ENCODE measurements around the gene CD38.

The CD38 gene

GRCh38 chr4:15779306-15779705 lies 1.2 kb downstream of the CD38 start:
- TF ChIP-seq FOXP2 (optimal IDR thresholded peaks at IDR 0.05; ENCODE audit: borderline replicate concordance, extremely low read depth, extremely low read length, insufficient read depth): no peak
- TF ChIP-seq REST (IDR thresholded peaks at IDR 0.05; ENCODE audit: insufficient read depth in 1 of 2, low read depth in 2 of 2, low read length in 2 of 2): no peak
- TF ChIP-seq TAF1 (IDR thresholded peaks at IDR 0.05; ENCODE audit: borderline replicate concordance, insufficient read depth, low read length): no peak
- TF ChIP-seq POLR2AphosphoS5 (IDR thresholded peaks at IDR 0.05; ENCODE audit: low read depth, low read length): no peak
- TF ChIP-seq SIN3A (IDR thresholded peaks at IDR 0.05; ENCODE audit: borderline replicate concordance, insufficient read depth, low read length): no peak

- TF ChIP-seq SIN3A (IDR thresholded peaks at IDR 0.05; ENCODE audit: borderline replicate concordance, insufficient read depth, low read length): no peak
- TF ChIP-seq TAF1 (IDR thresholded peaks at IDR 0.05; ENCODE audit: borderline replicate concordance, insufficient read depth, low read length): no peak
- no peak for TF ChIP-seq FOXP2 (optimal IDR thresholded peaks at IDR 0.05; ENCODE audit: borderline replicate concordance, extremely low read depth, extremely low read length, insufficient read depth)
- no peak for TF ChIP-seq POLR2AphosphoS5 (IDR thresholded peaks at IDR 0.05; ENCODE audit: low read depth, low read length)
- TF ChIP-seq REST (IDR thresholded peaks at IDR 0.05; ENCODE audit: insufficient read depth in 1 of 2, low read depth in 2 of 2, low read length in 2 of 2): no peak
Observed at GRCh38 chr4:15779809-15780208, 1.7 kb downstream of the CD38 start.

GRCh38 chr4:15781427-15782095 lies 3.4 kb downstream of the CD38 start:
- TF ChIP-seq SIN3A (IDR thresholded peaks at IDR 0.05; ENCODE audit: borderline replicate concordance, insufficient read depth, low read length) (no peak), FOXP2 (optimal IDR thresholded peaks at IDR 0.05; ENCODE audit: borderline replicate concordance, extremely low read depth, extremely low read length, insufficient read depth) (no peak)

GRCh38 chr4:15783676-15784075 lies 5.5 kb downstream of the CD38 start:
- no peak for TF ChIP-seq REST (IDR thresholded peaks at IDR 0.05; ENCODE audit: insufficient read depth in 1 of 2, low read depth in 2 of 2, low read length in 2 of 2)
- no peak for TF ChIP-seq SIN3A (IDR thresholded peaks at IDR 0.05; ENCODE audit: borderline replicate concordance, insufficient read depth, low read length)
- TF ChIP-seq TAF1 (IDR thresholded peaks at IDR 0.05; ENCODE audit: borderline replicate concordance, insufficient read depth, low read length): no peak
- TF ChIP-seq POLR2AphosphoS5 (IDR thresholded peaks at IDR 0.05; ENCODE audit: low read depth, low read length): no peak
- TF ChIP-seq FOXP2 (optimal IDR thresholded peaks at IDR 0.05; ENCODE audit: borderline replicate concordance, extremely low read depth, extremely low read length, insufficient read depth): no peak

GRCh38 chr4:15784959-15785634 lies 7.0 kb downstream of the CD38 start:
- no peak for TF ChIP-seq SIN3A (IDR thresholded peaks at IDR 0.05; ENCODE audit: borderline replicate concordance, insufficient read depth, low read length)
- no peak for TF ChIP-seq TAF1 (IDR thresholded peaks at IDR 0.05; ENCODE audit: borderline replicate concordance, insufficient read depth, low read length)
- no peak for TF ChIP-seq FOXP2 (optimal IDR thresholded peaks at IDR 0.05; ENCODE audit: borderline replicate concordance, extremely low read depth, extremely low read length, insufficient read depth)
- TF ChIP-seq REST (IDR thresholded peaks at IDR 0.05; ENCODE audit: insufficient read depth in 1 of 2, low read depth in 2 of 2, low read length in 2 of 2): no peak

Data from PFSK-1 (cell line).